Activated CD4-positive, CD25-positive, alpha-beta regulatory T cell treated with anti-CD3 and anti-CD28 coated beads, Interleukin-2, amount 50 U/mL, for 16 hours (primary cell): ENCODE results near the gene CAMKK1.

Source experiments
- DNase-seq: peaks from one replicate; pipeline ENCODE4 v3.0.0-alpha.2; 2020; ENCODE audit warnings: low read depth, low spot score

CAMKK1 gene

GRCh38 chr17:3896968-3897235 is 4.0 kb upstream of the CAMKK1 start:
- no peak for DNase-seq

GRCh38 chr17:3896108-3896967 is 3.5 kb upstream of the CAMKK1 start:
- no peak for DNase-seq

DNA sequence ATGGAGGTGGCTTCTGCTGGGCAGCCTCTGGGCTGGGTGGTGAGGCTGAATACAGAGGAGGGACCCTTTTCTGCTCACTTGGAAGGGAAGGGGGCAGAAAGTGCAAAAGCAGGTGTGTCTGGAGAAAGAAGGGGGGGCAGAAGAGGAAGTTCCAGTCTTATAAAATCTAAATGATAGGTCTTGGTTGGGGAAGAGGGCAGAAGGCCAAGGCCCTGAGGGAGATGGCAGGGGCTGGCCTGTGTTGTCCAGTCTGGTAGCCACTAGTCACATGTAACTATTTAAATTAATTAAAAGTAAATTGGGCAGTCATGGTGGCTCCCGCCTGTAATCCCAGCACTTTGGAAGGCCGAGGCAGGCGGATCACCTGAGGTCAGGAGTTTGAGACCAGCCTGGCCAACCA is 2.5 kb upstream of the CAMKK1 start:
- no peak for DNase-seq

DNA sequence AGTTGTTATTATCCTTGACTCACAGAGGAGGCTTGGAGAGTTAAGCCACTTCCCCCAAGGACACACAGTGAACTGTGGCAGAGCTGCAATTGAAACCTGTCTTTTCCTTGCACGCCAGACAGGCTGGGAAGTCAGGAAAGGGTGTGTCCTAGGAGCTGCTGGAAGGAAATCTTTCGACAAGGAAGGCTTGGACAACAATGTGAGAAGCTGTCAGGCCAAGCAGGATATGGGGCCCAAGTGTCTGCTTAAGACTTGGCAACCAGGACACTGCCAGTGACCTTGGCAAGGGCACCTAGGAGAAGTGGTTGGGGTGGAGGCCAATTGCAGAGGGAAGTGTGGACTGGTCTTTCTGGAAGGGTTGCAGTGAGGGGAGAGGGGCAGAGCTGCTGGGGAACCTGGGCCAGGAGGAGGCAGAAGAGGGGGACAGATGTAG is 2.1 kb upstream of the CAMKK1 start:
- no peak for DNase-seq

DNA sequence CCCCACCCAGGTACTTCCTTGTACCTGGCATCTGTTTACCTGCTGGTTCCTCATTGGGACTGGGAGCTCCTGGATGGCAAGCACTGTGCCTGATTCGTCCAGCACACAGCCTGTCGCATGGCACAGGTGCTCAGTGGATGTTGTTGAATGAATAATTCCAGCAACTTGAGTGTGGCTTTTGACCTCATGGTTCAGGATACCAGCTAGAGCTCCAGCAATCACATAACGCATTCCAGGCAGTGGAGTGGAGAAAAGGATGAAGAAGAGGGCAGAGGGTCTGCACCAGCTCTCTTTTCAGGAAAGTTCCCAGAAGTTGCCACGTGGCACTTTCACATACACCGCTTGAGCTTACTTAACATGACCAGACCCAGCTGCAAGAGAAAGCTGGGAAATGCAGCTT is 1.3 kb upstream of the CAMKK1 start:
- no peak for DNase-seq

DNA sequence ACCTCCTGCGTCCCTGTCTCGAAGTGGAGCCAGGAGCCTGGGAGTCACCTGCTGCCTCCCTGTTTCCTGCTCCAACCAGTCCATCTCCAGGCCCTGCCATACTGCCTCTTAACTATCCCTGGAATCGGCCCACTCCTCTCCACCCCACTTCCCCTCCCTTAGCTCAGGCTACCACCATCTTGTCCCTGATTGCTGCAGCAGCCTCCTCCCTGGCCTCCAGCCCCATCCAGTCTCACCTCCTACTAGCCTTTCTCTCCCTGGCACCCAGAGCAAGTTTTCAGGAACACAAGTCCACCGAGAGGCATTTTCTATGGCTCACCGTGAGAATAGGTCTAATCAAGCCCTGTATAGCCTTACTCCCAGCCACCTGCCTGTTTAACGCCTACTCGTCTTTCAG is 865 bp upstream of the CAMKK1 start:
- DNase-seq = no peak

GRCh38 chr17:3892095-3892998 is 506 bp downstream of the CAMKK1 start:
- peak; percentile 60 for DNase-seq

- DNase-seq = no peak
These were observed 1.2 kb downstream of the CAMKK1 start for GRCh38 chr17:3891626-3892094.

GRCh38 chr17:3890878-3891219 is 2.0 kb downstream of the CAMKK1 start:
- DNase-seq = no peak

DNA sequence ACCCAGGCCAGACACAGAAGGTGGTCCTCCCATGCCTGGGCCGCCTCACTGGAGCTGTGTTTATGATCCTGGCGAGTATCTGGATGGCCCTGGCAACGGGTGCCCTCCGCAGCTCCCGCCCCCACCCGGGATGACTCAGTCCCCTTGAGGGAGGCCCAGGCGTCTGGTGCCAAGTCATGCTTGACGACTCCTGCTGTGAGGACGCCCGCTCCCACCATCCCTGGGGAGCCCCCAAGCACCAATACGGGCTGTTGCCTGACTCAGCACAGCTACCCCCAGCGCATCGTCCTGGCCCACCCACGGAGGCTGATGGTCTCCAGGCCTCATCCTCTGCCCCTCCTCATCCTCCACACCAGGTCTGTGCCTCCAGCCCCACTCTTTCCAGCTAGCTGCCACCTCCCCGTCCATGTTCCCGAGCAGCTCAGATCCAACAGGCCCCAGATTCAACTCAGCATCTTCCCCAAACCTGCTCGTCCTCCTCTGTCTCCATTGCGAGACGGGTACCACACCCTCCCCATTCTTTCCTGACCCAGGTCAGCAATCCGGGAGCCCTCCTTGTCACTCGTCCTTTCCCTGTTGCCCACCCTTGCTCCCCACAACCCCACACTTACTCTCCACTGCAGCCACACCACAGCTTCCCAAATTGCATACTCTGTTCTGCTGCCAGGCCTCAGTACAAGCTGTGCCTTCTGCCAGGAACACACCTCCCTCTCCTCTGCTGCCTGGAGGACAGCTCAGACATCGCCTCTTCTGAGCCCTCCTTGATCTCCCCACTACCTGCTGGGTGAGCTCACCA is 2.6 kb downstream of the CAMKK1 start:
- no peak for DNase-seq

- DNase-seq = no peak
These were observed 3.4 kb downstream of the CAMKK1 start for GRCh38 chr17:3889325-3890012.

DNA sequence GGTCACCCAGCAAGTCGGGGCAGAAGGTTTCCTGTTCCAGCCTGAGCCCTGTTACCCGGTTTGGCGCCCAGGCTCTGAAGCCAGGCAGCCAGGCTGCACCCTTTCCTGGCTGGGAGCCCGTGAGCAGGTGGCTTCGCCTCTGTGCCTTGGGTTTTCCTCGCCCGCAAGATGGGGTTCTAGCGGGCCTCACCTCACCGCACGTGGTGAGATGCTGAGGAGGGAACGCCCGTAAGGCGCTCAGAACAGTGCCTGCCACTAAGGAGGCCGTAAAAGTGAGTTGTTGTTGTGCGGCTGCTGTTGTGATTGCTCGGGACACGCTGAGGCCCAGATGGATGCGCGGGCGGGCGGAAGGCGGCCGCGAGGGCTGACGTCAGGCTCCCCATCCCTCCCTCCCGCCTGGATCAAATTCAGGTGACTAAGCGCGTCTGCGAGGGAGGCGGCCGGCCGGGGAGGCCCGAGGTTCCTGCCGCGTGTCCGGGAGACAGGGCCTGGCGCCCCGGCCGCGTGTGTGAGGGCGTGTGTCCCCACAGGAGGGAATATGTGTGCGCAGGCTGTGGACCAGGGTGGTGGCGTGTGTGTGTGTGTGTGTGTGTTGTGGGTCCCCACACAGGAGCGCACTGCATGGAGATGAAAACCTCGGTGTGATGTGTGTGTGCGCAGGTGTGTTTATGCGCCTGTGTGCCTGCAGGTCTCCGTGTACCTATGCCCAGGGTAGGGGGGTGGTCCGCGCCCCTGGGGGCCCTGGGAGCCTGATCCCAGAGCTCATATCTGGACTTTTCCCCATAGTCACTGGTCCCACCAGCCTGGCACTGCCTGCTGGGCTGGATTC is 4.3 kb downstream of the CAMKK1 start:
- DNase-seq = no peak

- no peak for DNase-seq
These were observed 5.0 kb downstream of the CAMKK1 start for GRCh38 chr17:3887804-3888203.

GRCh38 chr17:3887394-3887793 is 5.5 kb downstream of the CAMKK1 start:
- no peak for DNase-seq

DNA sequence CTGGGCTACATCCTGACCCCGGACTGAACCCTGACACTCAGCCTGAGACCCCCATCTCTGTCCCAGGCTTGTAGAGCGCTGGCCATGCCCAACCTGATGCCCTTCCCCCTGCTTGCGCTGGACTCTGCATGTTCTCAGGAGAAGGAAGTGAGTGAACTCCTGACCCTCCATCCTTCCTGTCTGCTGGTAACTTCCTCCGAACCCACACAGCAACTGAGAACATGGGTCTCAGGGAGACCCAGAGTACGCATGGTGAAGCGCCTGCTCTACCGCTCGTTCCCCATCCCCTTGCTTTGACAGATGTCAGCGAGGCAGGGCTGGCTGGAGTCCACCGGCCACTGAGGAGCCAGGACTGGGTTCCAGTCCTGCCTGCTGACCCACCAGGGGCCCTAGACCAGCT is 6.1 kb downstream of the CAMKK1 start:
- DNase-seq = no peak

DNA sequence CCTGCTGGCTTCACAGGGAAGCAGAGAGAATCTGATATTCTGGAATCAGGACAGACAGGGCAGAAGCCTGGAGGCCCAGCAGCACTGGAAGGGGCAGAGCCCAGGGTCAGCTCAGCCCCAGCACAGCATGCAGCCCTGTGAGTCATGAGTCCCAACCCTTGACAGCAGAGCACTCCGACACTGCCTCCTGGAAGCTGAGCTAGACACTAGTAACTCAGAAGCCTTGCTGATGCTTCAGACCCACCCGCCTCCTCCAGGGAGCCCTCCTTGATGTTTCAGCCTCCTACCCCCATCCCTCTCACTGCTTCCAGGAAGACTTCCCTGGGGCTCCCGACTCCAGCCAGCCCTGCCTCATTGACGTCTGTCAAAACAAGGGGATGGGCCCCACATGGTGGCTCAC is 6.9 kb downstream of the CAMKK1 start:
- DNase-seq = no peak

DNA sequence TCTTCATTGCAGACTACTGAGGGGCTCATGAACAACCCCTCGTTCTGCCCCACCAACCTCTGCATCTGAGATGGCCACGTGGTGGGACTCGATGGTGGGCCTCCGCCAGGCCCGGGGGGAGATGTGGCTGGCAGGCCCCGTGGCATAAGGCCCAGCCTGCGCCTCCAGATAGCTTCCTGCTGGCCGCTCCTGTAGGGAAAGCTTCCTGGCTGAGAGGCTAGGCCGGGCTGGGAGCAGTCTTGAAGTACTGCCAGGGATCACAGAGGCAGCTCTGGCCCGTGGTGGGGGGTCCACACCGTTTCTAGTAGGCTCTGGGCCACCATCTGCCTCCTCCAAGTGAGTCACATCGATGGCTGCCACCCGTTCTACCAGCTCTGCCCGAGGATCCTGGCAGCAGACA is 7.6 kb downstream of the CAMKK1 start:
- DNase-seq = no peak

DNA sequence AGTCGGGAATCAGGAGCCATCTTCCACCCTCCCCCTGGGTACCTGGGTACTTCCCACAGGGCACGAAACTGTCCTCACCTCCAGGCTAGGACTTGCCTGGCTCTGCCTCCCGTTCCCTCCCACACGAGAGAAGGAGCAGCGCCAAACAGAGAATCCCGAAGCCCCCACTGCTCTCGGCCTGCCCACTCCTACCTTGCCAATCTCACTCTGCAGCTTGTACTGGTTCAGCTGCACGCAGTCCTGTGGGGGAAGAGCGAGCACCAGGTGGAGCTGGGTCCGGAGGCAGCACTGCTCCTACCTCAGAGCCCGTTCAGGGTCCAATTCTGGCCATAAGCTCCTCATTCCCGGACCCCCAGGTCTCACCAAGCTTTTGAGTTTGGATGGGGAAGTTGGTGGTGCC is 8.7 kb downstream of the CAMKK1 start:
- no peak for DNase-seq

- DNase-seq = no peak
These were observed 10.6 kb downstream of the CAMKK1 start for GRCh38 chr17:3882276-3882675.

DNA sequence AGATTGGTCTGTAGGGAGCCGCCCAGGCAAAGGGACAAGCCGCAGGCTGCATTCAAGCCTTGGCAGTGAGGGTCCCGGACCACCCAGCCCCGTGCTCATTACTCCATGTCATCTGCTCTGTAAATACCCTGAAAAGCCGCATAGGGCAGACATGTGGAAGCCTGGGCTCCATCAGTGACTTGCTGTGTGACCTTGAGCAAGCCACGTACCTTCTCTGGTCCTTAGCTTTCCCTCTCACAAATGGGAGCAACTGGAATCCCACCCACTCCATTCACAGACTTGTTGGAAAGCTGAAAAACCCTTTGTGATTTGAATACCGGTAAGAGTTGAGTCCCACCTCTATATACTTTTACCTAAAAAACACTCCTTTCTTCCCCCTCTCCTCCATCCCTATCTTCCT is 11.9 kb downstream of the CAMKK1 start:
- DNase-seq = no peak
